Measurements from ENCODE around the gene APBA2.
A peak's percentile ranks its signal among the peaks of the same experiment; 100 is the strongest.

Gene APBA2

GRCh38 chr15:29139540-29140459 is 254.0 kb downstream of the APBA2 start:
- Histone ChIP-seq H3K36me3 (ENCODE audit: control insufficient read depth, insufficient read depth, low read length) (no peaks in the 10 kb centered on the region), H3K9me3 (ENCODE audit: control insufficient read depth, low read length) (no peaks in the 10 kb centered on the region), H3K4me1 (ENCODE audit: control insufficient read depth, insufficient read depth, low read length, poor library complexity, severe bottlenecking) (no peaks in the 10 kb centered on the region), H3K27me3 (replicated peaks; ENCODE audit: control insufficient read depth, insufficient read depth, low read length, poor library complexity, severe bottlenecking) (no peaks in the 10 kb centered on the region), H3K4me3 (ENCODE audit: insufficient read depth, low read depth, low read length, poor library complexity, severe bottlenecking) (no peak overlapping the region), H3K27ac (ENCODE audit: insufficient read depth, low read length, poor library complexity, severe bottlenecking) (no peak overlapping the region)
- DNase-seq: peak in 1 of 3 donors; percentile 5

GRCh38 chr15:29140475-29141307 is 254.9 kb downstream of the APBA2 start:
- Histone ChIP-seq H3K4me1 (ENCODE audit: control insufficient read depth, insufficient read depth, low read length, poor library complexity, severe bottlenecking) (no peaks in the 10 kb centered on the region), H3K36me3 (ENCODE audit: control insufficient read depth, insufficient read depth, low read length) (no peaks in the 10 kb centered on the region), H3K9me3 (ENCODE audit: control insufficient read depth, low read length) (no peaks in the 10 kb centered on the region), H3K27ac (ENCODE audit: insufficient read depth, low read length, poor library complexity, severe bottlenecking) (no peak overlapping the region), H3K27me3 (replicated peaks; ENCODE audit: control insufficient read depth, insufficient read depth, low read length, poor library complexity, severe bottlenecking) (no peaks in the 10 kb centered on the region), H3K4me3 (ENCODE audit: insufficient read depth, low read depth, low read length, poor library complexity, severe bottlenecking) (no peak overlapping the region)
- DNase-seq: no peak

DNA sequence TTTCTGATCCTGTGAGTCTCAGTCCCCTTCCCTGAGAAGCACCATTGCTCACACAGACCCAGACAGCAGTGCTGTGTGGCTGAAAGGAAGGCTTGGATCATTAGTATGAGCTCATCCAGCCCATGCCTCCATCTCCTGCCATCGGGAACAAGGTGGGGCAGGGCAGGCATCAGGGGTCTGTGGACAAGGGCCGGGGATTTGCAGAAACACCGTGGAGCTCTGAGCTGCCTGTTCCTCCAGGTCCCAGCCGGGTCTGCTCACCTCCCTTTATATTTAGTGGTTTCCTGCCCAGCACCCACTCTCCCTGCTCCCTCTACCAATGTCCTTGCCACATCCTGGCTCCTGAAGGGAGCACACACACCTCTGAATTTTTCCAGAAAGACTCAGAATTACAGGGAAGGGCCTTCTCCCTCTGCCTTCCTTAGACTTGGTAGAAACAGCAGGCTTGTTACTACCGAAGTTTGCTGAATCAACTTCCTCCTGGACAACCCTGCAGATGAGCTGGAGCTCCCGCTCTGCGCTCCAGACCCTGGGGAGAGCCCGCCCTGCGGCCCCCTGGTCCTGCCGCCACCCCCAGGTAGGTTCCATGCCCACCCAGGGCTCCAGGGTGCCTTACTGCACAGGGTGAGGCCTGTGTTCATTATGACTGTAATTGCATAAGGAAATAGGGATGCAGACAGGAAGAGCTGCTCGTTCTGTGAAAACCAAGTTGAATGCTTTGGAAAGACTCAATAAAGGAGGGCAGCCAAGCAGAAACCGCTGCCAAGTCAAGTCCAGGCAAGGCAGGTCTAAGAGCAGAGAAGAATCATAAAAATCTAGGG is 255.7 kb downstream of the APBA2 start:
- H3K4me3 ChIP-seq (ENCODE audit: insufficient read depth, low read depth, low read length, poor library complexity, severe bottlenecking): no peak overlapping the region
- no peak overlapping the region for H3K27ac ChIP-seq (ENCODE audit: insufficient read depth, low read length, poor library complexity, severe bottlenecking)
- H3K9me3 ChIP-seq (ENCODE audit: control insufficient read depth, low read length): no peaks in the 10 kb centered on the region
- H3K36me3 ChIP-seq (ENCODE audit: control insufficient read depth, insufficient read depth, low read length): no peaks in the 10 kb centered on the region
- no peaks in the 10 kb centered on the region for H3K27me3 ChIP-seq (replicated peaks; ENCODE audit: control insufficient read depth, insufficient read depth, low read length, poor library complexity, severe bottlenecking)
- DNase-seq: no peak
- no peaks in the 10 kb centered on the region for H3K4me1 ChIP-seq (ENCODE audit: control insufficient read depth, insufficient read depth, low read length, poor library complexity, severe bottlenecking)

DNA sequence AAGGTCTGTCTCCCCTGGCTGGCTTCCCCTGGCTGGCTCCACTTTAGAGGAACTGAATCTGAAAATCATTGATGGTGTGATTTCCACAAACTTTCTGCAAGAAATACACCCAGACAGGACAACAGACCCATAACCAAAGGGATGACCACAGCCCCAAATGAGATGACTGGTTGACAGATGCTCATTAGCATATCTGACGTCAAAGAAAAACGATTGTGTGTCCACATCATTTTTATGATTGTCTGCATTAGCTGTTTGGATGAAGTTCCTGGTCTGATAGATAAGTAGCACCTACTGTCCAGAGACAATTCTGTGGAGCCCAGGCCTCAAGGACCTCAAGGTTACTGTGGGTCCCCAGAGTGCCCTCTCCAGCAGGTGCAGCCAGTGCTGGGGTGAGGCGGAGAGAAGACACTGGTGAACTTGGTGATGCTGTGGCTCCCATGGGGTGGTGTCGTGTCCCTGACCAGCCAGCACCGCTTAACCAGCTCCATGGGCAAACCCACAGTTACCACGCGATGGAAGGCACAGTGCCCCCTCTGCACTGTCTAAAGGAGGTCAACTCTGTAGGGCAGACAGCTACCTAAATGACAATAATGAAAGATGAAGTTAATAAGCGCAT is 256.5 kb downstream of the APBA2 start:
- H3K4me1 ChIP-seq (ENCODE audit: control insufficient read depth, insufficient read depth, low read length, poor library complexity, severe bottlenecking): no peaks in the 10 kb centered on the region
- no peaks in the 10 kb centered on the region for H3K36me3 ChIP-seq (ENCODE audit: control insufficient read depth, insufficient read depth, low read length)
- DNase-seq: no peak
- no peaks in the 10 kb centered on the region for H3K27me3 ChIP-seq (replicated peaks; ENCODE audit: control insufficient read depth, insufficient read depth, low read length, poor library complexity, severe bottlenecking)
- H3K4me3 ChIP-seq (ENCODE audit: insufficient read depth, low read depth, low read length, poor library complexity, severe bottlenecking): no peak overlapping the region
- H3K9me3 ChIP-seq (ENCODE audit: control insufficient read depth, low read length): no peaks in the 10 kb centered on the region
- no peak overlapping the region for H3K27ac ChIP-seq (ENCODE audit: insufficient read depth, low read length, poor library complexity, severe bottlenecking)

DNA sequence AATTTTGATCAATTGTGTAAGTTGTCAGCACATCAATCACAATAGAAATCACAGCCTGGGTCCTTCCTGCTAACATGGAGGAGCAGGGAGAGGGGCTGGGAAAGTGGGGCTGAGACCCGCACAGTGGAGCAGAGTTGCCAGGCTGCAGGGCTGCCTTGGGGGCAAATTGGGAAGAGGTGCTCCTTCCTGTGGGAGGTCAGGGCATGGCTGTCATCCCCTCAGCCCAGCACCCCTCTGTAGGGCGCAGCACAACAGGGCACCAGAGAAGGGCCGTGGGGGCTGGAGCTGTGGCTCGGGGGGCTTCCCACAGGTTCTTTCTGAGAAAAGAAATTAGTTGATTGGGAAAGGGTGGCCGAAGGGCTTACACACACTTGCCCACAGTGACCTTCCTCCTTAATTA is 257.5 kb downstream of the APBA2 start:
- Histone ChIP-seq H3K9me3 (ENCODE audit: control insufficient read depth, low read length) (no peaks in the 10 kb centered on the region), H3K4me1 (ENCODE audit: control insufficient read depth, insufficient read depth, low read length, poor library complexity, severe bottlenecking) (no peaks in the 10 kb centered on the region), H3K27ac (ENCODE audit: insufficient read depth, low read length, poor library complexity, severe bottlenecking) (no peak overlapping the region), H3K4me3 (ENCODE audit: insufficient read depth, low read depth, low read length, poor library complexity, severe bottlenecking) (no peak overlapping the region), H3K27me3 (replicated peaks; ENCODE audit: control insufficient read depth, insufficient read depth, low read length, poor library complexity, severe bottlenecking) (no peaks in the 10 kb centered on the region), H3K36me3 (ENCODE audit: control insufficient read depth, insufficient read depth, low read length) (no peaks in the 10 kb centered on the region)
- DNase-seq: no peak

- no peaks in the 10 kb centered on the region for H3K27me3 ChIP-seq (replicated peaks; ENCODE audit: control insufficient read depth, insufficient read depth, low read length, poor library complexity, severe bottlenecking)
- no peaks in the 10 kb centered on the region for H3K4me1 ChIP-seq (ENCODE audit: control insufficient read depth, insufficient read depth, low read length, poor library complexity, severe bottlenecking)
- no peak overlapping the region for H3K4me3 ChIP-seq (ENCODE audit: insufficient read depth, low read depth, low read length, poor library complexity, severe bottlenecking)
- no peak overlapping the region for H3K27ac ChIP-seq (ENCODE audit: insufficient read depth, low read length, poor library complexity, severe bottlenecking)
- no peak for DNase-seq
- no peaks in the 10 kb centered on the region for H3K9me3 ChIP-seq (ENCODE audit: control insufficient read depth, low read length)
- H3K36me3 ChIP-seq (ENCODE audit: control insufficient read depth, insufficient read depth, low read length): no peaks in the 10 kb centered on the region
Observed at GRCh38 chr15:29143909-29144635, 258.3 kb downstream of the APBA2 start.

DNA sequence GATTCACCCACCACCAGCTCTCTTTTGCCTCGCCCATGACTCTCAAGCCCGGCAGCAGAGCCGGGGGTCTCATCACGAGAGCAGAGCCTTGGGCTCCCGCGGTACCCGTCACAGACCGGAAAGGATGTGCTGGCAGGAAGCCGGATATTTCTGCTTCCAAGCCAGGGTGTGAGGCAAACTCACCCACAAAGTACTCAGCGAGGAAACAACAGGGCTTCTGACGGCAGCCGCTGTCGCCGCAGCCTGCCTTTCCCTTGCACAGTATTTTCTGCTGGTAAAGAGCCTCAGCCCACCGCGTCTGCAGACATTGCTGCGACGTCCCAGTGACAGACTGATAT is 263.9 kb downstream of the APBA2 start:
- Histone ChIP-seq H3K4me3 (ENCODE audit: insufficient read depth, low read depth, low read length, poor library complexity, severe bottlenecking) (no peak overlapping the region), H3K9me3 (ENCODE audit: control insufficient read depth, low read length) (no peaks in the 10 kb centered on the region), H3K4me1 (ENCODE audit: control insufficient read depth, insufficient read depth, low read length, poor library complexity, severe bottlenecking) (no peaks in the 10 kb centered on the region), H3K27ac (ENCODE audit: insufficient read depth, low read length, poor library complexity, severe bottlenecking) (no peak overlapping the region), H3K36me3 (ENCODE audit: control insufficient read depth, insufficient read depth, low read length) (no peaks in the 10 kb centered on the region), H3K27me3 (replicated peaks; ENCODE audit: control insufficient read depth, insufficient read depth, low read length, poor library complexity, severe bottlenecking) (no peaks in the 10 kb centered on the region)
- no peak for DNase-seq

DNA sequence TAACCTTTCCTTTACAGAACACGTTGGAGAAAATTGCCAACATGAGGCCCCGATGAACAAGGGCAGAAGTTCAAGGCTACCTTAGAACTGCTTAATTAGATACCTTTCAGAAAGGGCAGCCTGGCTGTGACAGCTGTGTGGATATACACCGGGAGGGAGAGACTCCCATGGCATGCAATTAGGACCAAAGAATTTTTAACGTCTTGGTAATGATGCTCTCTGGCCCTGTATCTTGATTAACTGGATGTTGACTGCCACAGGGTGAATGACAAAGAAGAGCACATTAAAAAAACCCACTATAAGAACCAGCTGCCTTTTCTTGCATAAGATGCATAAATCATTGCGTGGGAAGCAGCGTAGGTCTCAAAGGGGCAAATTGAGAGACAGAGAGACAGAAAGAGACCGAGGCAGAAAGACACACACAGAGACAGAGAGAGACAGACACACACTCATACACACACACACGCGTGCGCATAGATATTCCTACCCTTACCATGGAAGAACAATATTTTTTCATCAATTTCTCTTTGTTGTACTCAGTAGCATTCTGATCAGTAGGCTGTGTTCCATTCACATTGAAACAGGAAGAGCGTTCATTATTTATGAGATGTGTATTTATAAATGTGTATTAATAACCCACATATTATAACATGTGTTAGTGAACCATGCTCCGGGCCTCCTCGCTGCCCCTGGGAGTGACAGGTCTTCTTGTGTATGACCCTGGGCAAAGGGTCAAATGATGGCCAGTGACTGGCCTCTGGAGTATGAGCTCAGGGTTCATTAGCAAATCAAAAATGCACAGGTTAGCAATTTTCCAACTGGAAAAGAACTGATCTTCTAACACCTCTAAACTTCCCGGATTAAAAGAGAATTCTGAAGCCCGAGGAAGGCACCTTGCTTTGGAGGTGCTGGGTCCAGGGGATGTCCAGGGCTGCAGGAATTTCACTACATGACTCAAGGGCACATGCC is 265.0 kb downstream of the APBA2 start:
- Histone ChIP-seq H3K4me3 (ENCODE audit: insufficient read depth, low read depth, low read length, poor library complexity, severe bottlenecking) (no peak overlapping the region), H3K9me3 (ENCODE audit: control insufficient read depth, low read length) (no peaks in the 10 kb centered on the region), H3K27me3 (replicated peaks; ENCODE audit: control insufficient read depth, insufficient read depth, low read length, poor library complexity, severe bottlenecking) (no peaks in the 10 kb centered on the region), H3K4me1 (ENCODE audit: control insufficient read depth, insufficient read depth, low read length, poor library complexity, severe bottlenecking) (no peaks in the 10 kb centered on the region), H3K36me3 (ENCODE audit: control insufficient read depth, insufficient read depth, low read length) (no peaks in the 10 kb centered on the region), H3K27ac (ENCODE audit: insufficient read depth, low read length, poor library complexity, severe bottlenecking) (no peak overlapping the region)
- DNase-seq: no peak

Data from effector memory CD4-positive, alpha-beta T cell (primary cell).